ENCODE results near the gene THSD7B.

Gene THSD7B

GRCh38 chr2:137658433-137658832, 893.1 kb downstream of the THSD7B start:
- no peak for TF ChIP-seq CTCF (IDR thresholded peaks at IDR 0.05; ENCODE audit: borderline replicate concordance, control extremely low read depth, extremely low read depth, insufficient read depth, missing control alignments)
- DNase-seq (ENCODE audit: low spot score) = no peak
- in situ Hi-C loops (cut with MboI; ENCODE audit: low sequenced_read_pairs, unreplicated experiment) = no loop called here

- DNase-seq (ENCODE audit: low spot score) = no peak
- in situ Hi-C loops (cut with MboI; ENCODE audit: low sequenced_read_pairs, unreplicated experiment) = no loop called here
- TF ChIP-seq CTCF (IDR thresholded peaks at IDR 0.05; ENCODE audit: borderline replicate concordance, control extremely low read depth, extremely low read depth, insufficient read depth, missing control alignments) = no peak
These were observed 894.3 kb downstream of the THSD7B start for GRCh38 chr2:137659616-137660015.

GRCh38 chr2:137670111-137670510, 904.8 kb downstream of the THSD7B start:
- in situ Hi-C loops (cut with MboI; ENCODE audit: low sequenced_read_pairs, unreplicated experiment) = no loop called here
- no peak for TF ChIP-seq CTCF (IDR thresholded peaks at IDR 0.05; ENCODE audit: borderline replicate concordance, control extremely low read depth, extremely low read depth, insufficient read depth, missing control alignments)
- DNase-seq (ENCODE audit: low spot score) = no peak

- in situ Hi-C loops (cut with MboI; ENCODE audit: low sequenced_read_pairs, unreplicated experiment) = no loop called here
- no peak for DNase-seq (ENCODE audit: low spot score)
- TF ChIP-seq CTCF (IDR thresholded peaks at IDR 0.05; ENCODE audit: borderline replicate concordance, control extremely low read depth, extremely low read depth, insufficient read depth, missing control alignments) = no peak
These were observed 907.7 kb downstream of the THSD7B start for GRCh38 chr2:137672989-137673552.

- TF ChIP-seq CTCF (IDR thresholded peaks at IDR 0.05; ENCODE audit: borderline replicate concordance, control extremely low read depth, extremely low read depth, insufficient read depth, missing control alignments) = no peak
- DNase-seq (ENCODE audit: low spot score) = no peak
- in situ Hi-C loops (cut with MboI; ENCODE audit: low sequenced_read_pairs, unreplicated experiment) = no loop called here
These were observed 909.6 kb downstream of the THSD7B start for GRCh38 chr2:137674991-137675390.

GRCh38 chr2:137675584-137676327, 910.4 kb downstream of the THSD7B start:
- in situ Hi-C loops (cut with MboI; ENCODE audit: low sequenced_read_pairs, unreplicated experiment) = no loop called here
- TF ChIP-seq CTCF (IDR thresholded peaks at IDR 0.05; ENCODE audit: borderline replicate concordance, control extremely low read depth, extremely low read depth, insufficient read depth, missing control alignments) = no peak
- DNase-seq (ENCODE audit: low spot score) = no peak

Measured in GM13976 (cell line).